Endothelial cell of umbilical vein (primary cell): ENCODE data around the gene TNKS2. TPM values are rescaled to one million over a fixed set of nuclear protein-coding genes. Genes with fewer than 3 reads are reported as not detected.
A peak's percentile ranks its signal among the peaks of the same experiment; 100 is the strongest.

Experiments used
- BruUV-seq: library from RNA; stranded (reverse); fragments of 400-500 nt; replicated peaks from 2 replicates; lab custom pipeline; 2021; lab: Mats Ljungman, UMichigan
- CTCF ChIA-PET: fragments of 300-600, 350-600 bp; sonication (Branson Sonifier 250); formaldehyde crosslinking; loops from one replicate; lab custom pipeline; 2021; ENCODE audit warnings: antibody characterized with exemption, inconsistent platforms; lab: Charles Lee
- POLR2A ChIA-PET: fragments of 300-600, 350-600 bp; sonication (Branson Sonifier 250); formaldehyde crosslinking; loops from one replicate; lab custom pipeline; 2021; ENCODE audit warnings: antibody characterized with exemption, inconsistent platforms; lab: Charles Lee
- DNase-seq: peaks from one replicate; pipeline ENCODE4 v3.0.0-alpha.2; 2011; ENCODE audit warnings: low read depth, low spot score
- FAIRE-seq: peaks from 2 replicates; lab custom pipeline; 2011; peaks lifted over from hg19 to GRCh38; lab: Jason Lieb, UNC
- H2AFZ ChIP-seq: 2 replicates; pipeline ENCODE4 v1.6.0; 2012; ENCODE audit warnings: low read depth, low read length, control low read depth, inconsistent platforms
- H3K27ac ChIP-seq: 2 replicates; pipeline ENCODE4 v1.5.1; 2011; ENCODE audit warnings: low read depth, mild to moderate bottlenecking, control low read depth, low read length, moderate library complexity; ENCODE audit not compliant: insufficient read depth
- H3K27me3 ChIP-seq, 2 experiments: 2 replicates each; pipeline versions ENCODE4 v1.6.0 to v1.6.1; 2011; ENCODE audit warnings: low read length in 2 of 2, mixed read lengths in 1 of 2; ENCODE audit not compliant: control insufficient read depth in 2 of 2, insufficient read depth in 2 of 2
- H3K36me3 ChIP-seq, 2 experiments: 2 replicates in 1 of 2; 3 replicates in 1 of 2; pipeline ENCODE4 v1.5.1; 2011; ENCODE audit warnings: low read length in 2 of 2, mild to moderate bottlenecking in 1 of 2, moderate library complexity in 1 of 2; ENCODE audit not compliant: control insufficient read depth in 2 of 2, insufficient read depth in 2 of 2; ENCODE audit errors: extremely low read depth in 1 of 2
- H3K4me1 ChIP-seq: 3 replicates; pipeline ENCODE4 v1.5.1; 2011; ENCODE audit warnings: mild to moderate bottlenecking, low read length; ENCODE audit not compliant: control insufficient read depth, insufficient read depth; ENCODE audit errors: extremely low read depth
- H3K4me2 ChIP-seq: 2 replicates; pipeline ENCODE4 v1.6.1; 2011; ENCODE audit warnings: low read length, control low read depth, mixed read lengths; ENCODE audit not compliant: insufficient read depth
- H3K4me3 ChIP-seq, 3 experiments: fragments of 200-600 bp in 1 of 3; sonication (generic), shearing (Covaris generic) in 1 of 3; replicated peaks in 1 of 3; 2 replicates each; pipeline ENCODE4 v1.5.1; 2011 to 2016; ENCODE audit warnings: control low read depth in 3 of 3, low read length in 3 of 3, mild to moderate bottlenecking in 2 of 3, inconsistent platforms in 1 of 3, low read depth in 1 of 3, moderate library complexity in 1 of 3; ENCODE audit not compliant: insufficient read depth in 1 of 3
- H3K79me2 ChIP-seq: 2 replicates; pipeline ENCODE4 v1.6.0; 2012; ENCODE audit warnings: low read length, inconsistent platforms; ENCODE audit not compliant: control insufficient read depth, insufficient read depth
- H3K9ac ChIP-seq: replicated peaks from 2 replicates; pipeline ENCODE3; 2011; ENCODE audit warnings: low read length, control low read depth; ENCODE audit not compliant: insufficient read depth; ENCODE audit errors: extremely low read depth
- H3K9me1 ChIP-seq: replicated peaks from 3 replicates; pipeline ENCODE4 v1.6.0; 2011; ENCODE audit warnings: mild to moderate bottlenecking, low read length; ENCODE audit not compliant: control insufficient read depth, insufficient read depth; ENCODE audit errors: extremely low read depth
- H3K9me3 ChIP-seq: replicated peaks from 2 replicates; pipeline ENCODE4 v1.5.1; 2012; ENCODE audit warnings: low read length, inconsistent platforms; ENCODE audit not compliant: control insufficient read depth, insufficient read depth
- H4K20me1 ChIP-seq: replicated peaks from 2 replicates; pipeline ENCODE3; 2011; ENCODE audit warnings: mild to moderate bottlenecking, low read length; ENCODE audit not compliant: control insufficient read depth, insufficient read depth; ENCODE audit errors: extremely low read depth
- EZH2 ChIP-seq: IDR thresholded peaks from 2 replicates; pipeline ENCODE4 v1.6.1; 2012; ENCODE audit warnings: borderline replicate concordance, low read depth, mild to moderate bottlenecking, moderate library complexity, low read length, inconsistent platforms; ENCODE audit not compliant: severe bottlenecking
- GATA2 ChIP-seq: IDR thresholded peaks from 2 replicates; pipeline ENCODE4 v1.7.0; 2011; ENCODE audit warnings: low read depth, mild to moderate bottlenecking, moderate library complexity, mixed read lengths, low read length; ENCODE audit not compliant: insufficient read length, insufficient read depth
- JUN ChIP-seq: IDR thresholded peaks from 2 replicates; pipeline ENCODE4 v1.6.1; 2011; ENCODE audit warnings: borderline replicate concordance, low read depth; ENCODE audit not compliant: insufficient read length, insufficient read depth
- MAX ChIP-seq: IDR thresholded peaks from 2 replicates; pipeline ENCODE4 v1.6.1; 2011; ENCODE audit not compliant: insufficient read depth, insufficient read length
- MYC ChIP-seq: IDR thresholded peaks from one replicate; pipeline ENCODE4 v1.6.1; 2011; ENCODE audit warnings: mild to moderate bottlenecking, low read depth, low read length
- POLR2A ChIP-seq: IDR thresholded peaks from 2 replicates; pipeline ENCODE4 v1.6.1; 2012; ENCODE audit warnings: low read depth, mild to moderate bottlenecking, control low read depth, low read length
- dilution Hi-C: fragments of 300-500 bp; cut with MboI; formaldehyde crosslinking; loops from one replicate; pipeline ENCODE4 v1.15.0; 2019; ENCODE audit warnings: low sequenced_read_pairs; ENCODE audit not compliant: extremely low pct_ligation_motif_present
- intact Hi-C: fragments of 100-400 bp; cut with micrococcal nuclease; formaldehyde crosslinking; loops from one replicate; pipeline ENCODE4 v1.10.0; 2022
- polyA plus RNA-seq, 4 experiments: library from polyadenylated mRNA; depleted of rRNA in 3 of 4; stranded (reverse) in 3 of 4; unstranded in 1 of 4; fragments of >200 nt; gene quantifications; 2 replicates each; pipeline versions ENCODE4 v1.2.1 to v1.2.3, GENCODE V29; 2011 to 2012; ENCODE audit warnings: missing spikeins in 1 of 4
- total RNA-seq: library from RNA; stranded (reverse); gene quantifications from 2 replicates; pipeline ENCODE4 v1.2.3, GENCODE V29; 2021
- TF ChIP-seq, protein P1 (sequence below), 2 donors: IDR thresholded peaks; 1 replicate in 1 of 2; 2 replicates in 1 of 2; pipeline ENCODE4 v1.5.1; 2011; ENCODE audit warnings: low read length in 2 of 2, mild to moderate bottlenecking in 2 of 2, moderate library complexity in 2 of 2, control low read depth in 1 of 2, inconsistent platforms in 1 of 2, low read depth in 1 of 2; ENCODE audit not compliant: insufficient read depth in 1 of 2; ENCODE audit errors: extremely low read depth in 1 of 2

Gene TNKS2
- total and polyA plus RNA-seq, 2 donors (not counting 3 experiments of a cell fraction or from before 2014, with no cell fraction given): 13.6 to 34.0 TPM

GRCh38 chr10:91883549-91884444, 85.6 kb downstream of the TNKS2 start:
- FAIRE-seq (no peak), DNase-seq (no peak)
- Histone ChIP-seq H3K4me2 (no peak overlapping the region), H4K20me1 (no peaks in the 10 kb centered on the region), H3K36me3 (no peaks in the 10 kb centered on the region), H3K4me1 (peaks cover 12% of the 10 kb centered on the region), H3K27ac (no peak overlapping the region), H3K27me3 (no peaks in the 10 kb centered on the region), H3K9me1 (no peaks in the 10 kb centered on the region), H3K9me3 (no peaks in the 10 kb centered on the region), H3K9ac (no peak overlapping the region), H2AFZ (peak overlapping the region; percentile 77), H3K4me3 (no peak overlapping the region), H3K79me2 (no peaks in the 10 kb centered on the region)
- no TSS peak for BruUV-seq
- intact Hi-C loops (no loop called here), dilution Hi-C loops (no loop called here)
- ChIA-PET CTCF (interaction anchor here (1.7 kb wide), 1 partner anchor 29 kb away, joined by 6 read pairs; no protein-coding TSS in a partner anchor), POLR2A (interaction anchor here (0.5 kb wide), 1 partner anchor 13 kb away, joined by 3 read pairs; no protein-coding TSS in a partner anchor)
- no peak for TF ChIP-seq GATA2
- TF ChIP-seq EZH2: no peak
- TF ChIP-seq POLR2A: no peak
- TF ChIP-seq, protein P1, sequence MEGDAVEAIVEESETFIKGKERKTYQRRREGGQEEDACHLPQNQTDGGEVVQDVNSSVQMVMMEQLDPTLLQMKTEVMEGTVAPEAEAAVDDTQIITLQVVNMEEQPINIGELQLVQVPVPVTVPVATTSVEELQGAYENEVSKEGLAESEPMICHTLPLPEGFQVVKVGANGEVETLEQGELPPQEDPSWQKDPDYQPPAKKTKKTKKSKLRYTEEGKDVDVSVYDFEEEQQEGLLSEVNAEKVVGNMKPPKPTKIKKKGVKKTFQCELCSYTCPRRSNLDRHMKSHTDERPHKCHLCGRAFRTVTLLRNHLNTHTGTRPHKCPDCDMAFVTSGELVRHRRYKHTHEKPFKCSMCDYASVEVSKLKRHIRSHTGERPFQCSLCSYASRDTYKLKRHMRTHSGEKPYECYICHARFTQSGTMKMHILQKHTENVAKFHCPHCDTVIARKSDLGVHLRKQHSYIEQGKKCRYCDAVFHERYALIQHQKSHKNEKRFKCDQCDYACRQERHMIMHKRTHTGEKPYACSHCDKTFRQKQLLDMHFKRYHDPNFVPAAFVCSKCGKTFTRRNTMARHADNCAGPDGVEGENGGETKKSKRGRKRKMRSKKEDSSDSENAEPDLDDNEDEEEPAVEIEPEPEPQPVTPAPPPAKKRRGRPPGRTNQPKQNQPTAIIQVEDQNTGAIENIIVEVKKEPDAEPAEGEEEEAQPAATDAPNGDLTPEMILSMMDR (IDR thresholded peaks at IDR 0.05; ENCODE audit: extremely low read depth in 1 of 2, insufficient read depth in 1 of 2, low read depth in 1 of 2, low read length in 2 of 2): no peak
- no peak for TF ChIP-seq MAX
- no peak for TF ChIP-seq MYC
- TF ChIP-seq JUN: no peak
